K562 (cell line): ENCODE measurements around the gene CRIP1. TPM values are rescaled to one million over a fixed set of nuclear protein-coding genes. Genes with fewer than 3 reads are reported as not detected.

Experiments used
- ARNT ChIP-seq, 2 experiments: fragments of 450-650 bp; IDR thresholded peaks; 2 replicates each; pipeline ENCODE4 v1.6.1; 2016; ENCODE audit warnings: mild to moderate bottlenecking in 1 of 2
- ATF2 ChIP-seq: sonication (generic); formaldehyde crosslinking; IDR thresholded peaks from 2 replicates; pipeline ENCODE4 v1.8.1; 2022; ENCODE audit warnings: missing genetic modification reagents
- BRF1 ChIP-seq: IDR thresholded peaks from 3 replicates; pipeline ENCODE4 v1.6.1; 2011; ENCODE audit warnings: borderline replicate concordance, mild to moderate bottlenecking; ENCODE audit not compliant: insufficient read length; ENCODE audit errors: extremely low read depth
- CREM ChIP-seq: IDR thresholded peaks from 2 replicates; pipeline ENCODE4 v1.6.1; 2014; ENCODE audit warnings: antibody characterized with exemption, low read depth
- DEAF1 ChIP-seq: fragments of 450-650 bp; formaldehyde crosslinking; IDR thresholded peaks from 2 replicates; pipeline ENCODE4 v1.4.0; 2020; ENCODE audit warnings: mild to moderate bottlenecking, moderate library complexity
- E2F3 ChIP-seq: fragments of 250-450 bp; sonication (Bioruptor Pico); IDR thresholded peaks from 2 replicates; pipeline ENCODE4 v1.4.0; 2020; ENCODE audit warnings: mild to moderate bottlenecking
- E2F4 ChIP-seq: sonication (generic); formaldehyde crosslinking; IDR thresholded peaks from 2 replicates; pipeline ENCODE4 v1.8.0; 2022; ENCODE audit warnings: mild to moderate bottlenecking, low read depth, missing genetic modification reagents
- GABPA ChIP-seq: fragments of 200-800 bp; sonication (Bioruptor generic); conservative IDR thresholded peaks from 2 replicates; pipeline ENCODE4 v1.6.1; 2016; ENCODE audit warnings: low read depth, missing genetic modification characterization, missing compliant biosample characterization
- GABPB1 ChIP-seq: sonication (generic); formaldehyde crosslinking; IDR thresholded peaks from 2 replicates; pipeline ENCODE4 v1.8.0; 2022; ENCODE audit warnings: mild to moderate bottlenecking, missing genetic modification reagents
- HNRNPL ChIP-seq: fragments of 200-400 bp; formaldehyde crosslinking; IDR thresholded peaks from 2 replicates; pipeline ENCODE4 v1.6.1; 2017; ENCODE audit warnings: low read depth, mild to moderate bottlenecking, low read length
- MEF2A ChIP-seq: IDR thresholded peaks from 2 replicates; pipeline ENCODE4 v1.6.1; 2011; ENCODE audit warnings: low read depth, mild to moderate bottlenecking, low read length, moderate library complexity; ENCODE audit not compliant: control insufficient read depth
- NRF1 ChIP-seq, 2 experiments: fragments of 450-650 bp; IDR thresholded peaks in 1 of 2; conservative IDR thresholded peaks in 1 of 2; 2 replicates each; pipeline ENCODE4 v1.6.1; 2014; ENCODE audit warnings: mild to moderate bottlenecking in 2 of 2
- PHF20 ChIP-seq: fragments of 450-650 bp; IDR thresholded peaks from 2 replicates; pipeline ENCODE4 v1.6.1; 2018; ENCODE audit not compliant: partially characterized antibody
- RBFOX2 ChIP-seq: fragments of 200-400 bp; formaldehyde crosslinking; IDR thresholded peaks from 2 replicates; pipeline ENCODE4 v1.6.1; 2017; ENCODE audit warnings: low read depth, mild to moderate bottlenecking, low read length, moderate library complexity
- SMC3 ChIP-seq: conservative IDR thresholded peaks from 2 replicates; pipeline ENCODE4 v1.6.1; 2011; ENCODE audit warnings: low read depth, low read length, improper control_type of control experiment; ENCODE audit not compliant: insufficient read depth
- TBP ChIP-seq: optimal IDR thresholded peaks from 2 replicates; pipeline ENCODE3; 2011; ENCODE audit warnings: low read depth, low read length, improper control_type of control experiment
- TCF3 ChIP-seq: sonication (generic); formaldehyde crosslinking; IDR thresholded peaks from 2 replicates; pipeline ENCODE4 v1.4.0; 2020; ENCODE audit warnings: mild to moderate bottlenecking, missing genetic modification reagents
- polyA plus RNA-seq, 8 experiments: library from polyadenylated mRNA; depleted of rRNA in 4 of 8; stranded (reverse) in 5 of 8; unstranded in 3 of 8; fragments of >200 nt; fragmentation: Nextera tagmentation in 2 of 8; fragmentation: Illumina TruSeq in 1 of 8; extraction: Ambion mirVana in 2 of 8; extraction: Trizol in 1 of 8; gene quantifications; 2 replicates each; pipeline versions ENCODE4 v1.2.1 to v1.2.3, GENCODE V29; 2011 to 2014; ENCODE audit warnings: inconsistent platforms in 1 of 8, missing spikeins in 1 of 8
- total RNA-seq, 7 experiments: library from RNA; depleted of rRNA in 6 of 7; stranded (reverse); fragments of >200 nt in 6 of 7; fragmentation: Illumina TruSeq in 2 of 7; extraction: Trizol in 2 of 7; gene quantifications; 2 replicates each; pipeline versions ENCODE4 v1.2.1 to v1.2.3, GENCODE V29; 2011 to 2021; ENCODE audit warnings: low replicate concordance in 1 of 7

CRIP1 gene
- total and polyA plus RNA-seq, 9 of the 15 experiments (the other 6 are each of a cell fraction or from before 2014, with no cell fraction given) = 0.11 to 0.58 (median 0.14) TPM; not detected in 6

GRCh38 chr14:105527826-105528585 is 41.3 kb downstream of the CRIP1 start (continued):
- no peak for TF ChIP-seq ATF2 (CRISPR knock-in tag)
- peak; percentile 66; the same call in 1 of the 2 replicates for TF ChIP-seq GABPB1 (CRISPR knock-in tag)
- TF ChIP-seq PHF20 = peak; percentile 42
- TF ChIP-seq SMC3 = peak; percentile 61
- TF ChIP-seq TBP = peak; percentile 25
- TF ChIP-seq ARNT (IDR thresholded peaks at IDR 0.05) = no peak
- peak; percentile 66 for TF ChIP-seq GABPA (tag)
- TF ChIP-seq E2F3 (CRISPR knock-in tag) = peak; percentile 65; the same call in 1 of the 2 replicates
- peak; percentile 64 to 67 for TF ChIP-seq NRF1 (conservative IDR thresholded peaks at IDR 0.05 in 1 of 2, IDR thresholded peaks at IDR 0.05 in 1 of 2)
- 0 out of 2 replicates have a peak, but pooled peaks have one; percentile 41 for TF ChIP-seq HNRNPL
- TF ChIP-seq TCF3 (CRISPR knock-in tag) = 0 out of 2 replicates have a peak, but pooled peaks have one; percentile 8
- TF ChIP-seq E2F4 (CRISPR knock-in tag) = peak; percentile 47; the same call in 1 of the 2 replicates
- peak; percentile 58 for TF ChIP-seq CREM
- TF ChIP-seq MEF2A = no peak
- TF ChIP-seq RBFOX2 = peak; percentile 71
- TF ChIP-seq DEAF1 (CRISPR knock-in tag) = 0 out of 2 replicates have a peak, but pooled peaks have one; percentile 30
- TF ChIP-seq BRF1 = no peak
